C4-2B (cell line): Measurements from ENCODE around the gene MYPN.
"Not testable (repeated sequence)": the region's sequence is repeated elsewhere in the genome, so short reads cannot be mapped to it uniquely, and the experiment has no call there.

Experiments used
- H3K27ac ChIP-seq: fragments of 450-650 bp; 2 replicates; pipeline ENCODE4 v1.5.1; 2017
- ZFX ChIP-seq: fragments of 450-650 bp; IDR thresholded peaks from 2 replicates; pipeline ENCODE4 v1.6.1; 2017
- TF ChIP-seq, protein P1 (sequence below): fragments of 450-650 bp; conservative IDR thresholded peaks from 2 replicates; pipeline ENCODE4 v1.5.1; 2017; ENCODE audit warnings: mild to moderate bottlenecking

Gene MYPN

DNA sequence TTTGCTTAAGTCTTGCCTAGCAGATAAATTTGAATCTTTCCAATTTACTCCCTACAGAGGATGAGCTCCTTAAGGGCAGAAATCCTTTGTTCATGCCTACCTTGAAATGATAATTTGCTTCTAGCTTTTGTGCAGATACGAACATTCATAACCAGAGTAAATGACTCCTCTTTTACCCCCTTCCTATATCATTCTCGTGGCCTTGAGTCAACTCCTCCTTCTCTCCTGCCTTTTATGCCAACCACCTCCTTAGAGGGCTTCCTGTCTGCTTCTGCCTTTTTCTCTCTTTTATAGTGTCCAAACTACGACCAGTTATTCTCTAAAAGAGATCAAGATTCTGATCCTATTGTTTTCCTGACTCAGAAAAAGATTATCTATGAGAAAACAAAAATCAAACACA is 36.4 kb downstream of the MYPN start:
- TF ChIP-seq ZFX, result no peak
- TF ChIP-seq, protein P1, sequence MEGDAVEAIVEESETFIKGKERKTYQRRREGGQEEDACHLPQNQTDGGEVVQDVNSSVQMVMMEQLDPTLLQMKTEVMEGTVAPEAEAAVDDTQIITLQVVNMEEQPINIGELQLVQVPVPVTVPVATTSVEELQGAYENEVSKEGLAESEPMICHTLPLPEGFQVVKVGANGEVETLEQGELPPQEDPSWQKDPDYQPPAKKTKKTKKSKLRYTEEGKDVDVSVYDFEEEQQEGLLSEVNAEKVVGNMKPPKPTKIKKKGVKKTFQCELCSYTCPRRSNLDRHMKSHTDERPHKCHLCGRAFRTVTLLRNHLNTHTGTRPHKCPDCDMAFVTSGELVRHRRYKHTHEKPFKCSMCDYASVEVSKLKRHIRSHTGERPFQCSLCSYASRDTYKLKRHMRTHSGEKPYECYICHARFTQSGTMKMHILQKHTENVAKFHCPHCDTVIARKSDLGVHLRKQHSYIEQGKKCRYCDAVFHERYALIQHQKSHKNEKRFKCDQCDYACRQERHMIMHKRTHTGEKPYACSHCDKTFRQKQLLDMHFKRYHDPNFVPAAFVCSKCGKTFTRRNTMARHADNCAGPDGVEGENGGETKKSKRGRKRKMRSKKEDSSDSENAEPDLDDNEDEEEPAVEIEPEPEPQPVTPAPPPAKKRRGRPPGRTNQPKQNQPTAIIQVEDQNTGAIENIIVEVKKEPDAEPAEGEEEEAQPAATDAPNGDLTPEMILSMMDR, result no peak
- H3K27ac ChIP-seq, result no peak overlapping the region

DNA sequence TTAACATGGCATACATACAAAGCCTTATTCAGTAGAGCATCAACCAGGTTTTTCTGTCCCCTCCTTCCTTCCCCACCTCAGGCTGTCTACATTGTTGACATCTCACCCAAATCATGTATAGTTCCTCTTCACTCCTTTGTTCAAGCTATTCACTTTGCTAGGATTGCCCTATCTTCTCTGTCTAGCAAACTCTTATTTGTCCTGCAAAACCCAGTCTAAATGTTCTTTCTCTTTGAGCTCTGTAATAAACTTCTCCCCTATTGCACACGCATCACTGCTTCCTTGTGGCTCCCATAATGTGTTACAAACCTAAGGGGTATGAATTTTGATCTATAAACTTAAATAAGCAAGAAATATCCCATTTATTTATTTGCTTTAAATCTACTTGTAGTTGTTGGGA is 36.8 kb downstream of the MYPN start:
- no peak overlapping the region for H3K27ac ChIP-seq
- TF ChIP-seq ZFX, result no peak
- TF ChIP-seq, protein P1, result no peak

DNA sequence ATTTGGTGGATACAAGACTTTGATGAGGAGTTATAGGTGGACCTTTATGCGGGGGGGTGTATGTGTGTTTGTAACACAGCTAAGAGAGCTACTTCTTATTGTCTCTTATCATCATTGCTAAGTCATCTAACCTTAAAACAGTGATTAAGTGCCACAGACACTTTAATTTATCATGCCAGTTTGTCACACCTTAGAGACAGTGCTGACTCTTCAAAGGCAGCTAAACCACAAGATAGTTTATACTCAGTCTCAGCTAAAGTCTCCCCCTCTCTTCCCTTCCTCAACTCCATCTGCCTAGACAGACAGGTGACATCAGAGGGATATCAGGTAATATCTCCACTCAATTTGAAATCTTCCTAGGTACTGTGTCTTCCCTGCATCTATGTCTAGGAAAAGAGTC is 42.2 kb downstream of the MYPN start:
- TF ChIP-seq, protein P1, result no peak
- no peak for TF ChIP-seq ZFX
- no peak overlapping the region for H3K27ac ChIP-seq

DNA sequence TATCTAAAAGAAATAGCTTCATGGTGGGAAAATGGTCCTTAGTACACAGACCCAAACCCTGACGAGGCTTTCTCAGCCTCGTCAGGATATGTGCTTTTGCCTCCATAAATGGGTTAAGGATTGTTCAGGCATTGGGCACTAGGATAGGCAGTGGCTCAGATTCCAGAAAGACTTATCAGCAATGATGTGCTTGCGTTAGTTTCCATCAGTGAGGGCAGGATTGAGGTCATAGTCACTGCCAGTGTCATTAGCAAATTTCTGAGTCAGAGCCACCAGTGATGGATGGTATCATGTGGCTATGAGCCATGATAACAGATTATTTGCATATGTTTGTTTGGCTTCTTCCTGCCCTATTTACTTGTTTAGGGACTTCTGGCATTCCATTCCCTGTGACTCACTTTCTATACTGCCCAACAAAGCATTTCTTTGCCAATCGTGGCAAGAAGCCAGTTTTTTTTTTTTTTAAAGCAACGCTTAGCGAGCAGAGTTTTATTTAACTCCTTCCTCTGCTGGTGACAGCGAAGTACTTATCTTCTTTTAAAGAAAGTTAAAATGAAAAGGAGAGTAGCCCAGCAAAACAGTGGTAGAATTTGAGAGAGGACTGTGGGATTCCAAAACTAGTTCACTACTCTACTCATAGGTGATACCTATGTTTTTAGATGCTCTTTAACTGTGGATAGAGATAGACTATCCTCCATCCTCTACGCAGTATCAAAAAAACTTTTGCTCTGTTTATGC is 44.4 kb downstream of the MYPN start:
- no peak overlapping the region for H3K27ac ChIP-seq
- no peak for TF ChIP-seq ZFX
- TF ChIP-seq, protein P1, result 0 out of 2 replicates have a peak, but pooled peaks have one; percentile 15

DNA sequence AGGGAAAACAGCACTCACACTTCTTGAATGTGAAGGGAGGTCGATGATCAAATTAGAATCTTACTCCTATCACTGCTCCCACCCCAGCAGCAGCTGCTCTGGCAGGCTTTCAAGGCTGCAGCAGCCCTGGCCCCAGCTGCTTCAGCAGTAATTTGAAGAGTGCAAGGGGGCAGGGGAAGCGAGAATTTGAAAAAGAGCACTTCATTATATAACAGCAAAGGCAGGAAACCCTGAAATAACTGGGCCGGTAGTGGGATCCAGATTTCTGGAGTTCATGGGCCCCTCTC is 44.9 kb downstream of the MYPN start:
- no peak for TF ChIP-seq ZFX
- TF ChIP-seq, protein P1, result no peak
- no peak overlapping the region for H3K27ac ChIP-seq

DNA sequence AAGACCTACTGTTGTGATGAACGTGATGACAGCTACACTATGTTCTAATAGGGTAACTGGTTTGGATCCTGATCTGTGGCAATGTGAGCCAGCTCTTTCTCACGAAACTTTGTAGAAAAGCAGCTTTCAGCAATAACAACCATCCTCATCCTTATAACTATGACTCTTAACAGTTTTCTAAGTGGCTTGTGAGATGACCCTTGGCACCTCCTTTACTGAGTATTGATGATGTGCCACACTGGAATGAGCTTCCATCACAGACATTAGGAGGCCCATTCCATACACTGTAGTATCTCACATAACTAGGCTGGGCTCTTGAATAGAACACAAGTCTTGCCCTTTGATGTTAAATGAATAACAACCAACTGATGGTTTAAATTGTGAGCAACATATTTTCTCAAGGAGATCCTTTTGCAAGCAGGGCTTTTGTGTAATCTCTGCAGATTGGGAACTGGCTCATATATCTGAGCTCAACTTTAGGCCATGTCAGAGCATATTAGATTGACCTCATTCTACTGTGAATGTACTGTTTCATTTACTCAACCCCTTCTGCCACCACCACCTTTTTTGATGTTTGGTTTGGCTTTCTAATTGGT is 46.4 kb downstream of the MYPN start:
- TF ChIP-seq ZFX, result no peak
- TF ChIP-seq, protein P1, result no peak
- no peak overlapping the region for H3K27ac ChIP-seq

DNA sequence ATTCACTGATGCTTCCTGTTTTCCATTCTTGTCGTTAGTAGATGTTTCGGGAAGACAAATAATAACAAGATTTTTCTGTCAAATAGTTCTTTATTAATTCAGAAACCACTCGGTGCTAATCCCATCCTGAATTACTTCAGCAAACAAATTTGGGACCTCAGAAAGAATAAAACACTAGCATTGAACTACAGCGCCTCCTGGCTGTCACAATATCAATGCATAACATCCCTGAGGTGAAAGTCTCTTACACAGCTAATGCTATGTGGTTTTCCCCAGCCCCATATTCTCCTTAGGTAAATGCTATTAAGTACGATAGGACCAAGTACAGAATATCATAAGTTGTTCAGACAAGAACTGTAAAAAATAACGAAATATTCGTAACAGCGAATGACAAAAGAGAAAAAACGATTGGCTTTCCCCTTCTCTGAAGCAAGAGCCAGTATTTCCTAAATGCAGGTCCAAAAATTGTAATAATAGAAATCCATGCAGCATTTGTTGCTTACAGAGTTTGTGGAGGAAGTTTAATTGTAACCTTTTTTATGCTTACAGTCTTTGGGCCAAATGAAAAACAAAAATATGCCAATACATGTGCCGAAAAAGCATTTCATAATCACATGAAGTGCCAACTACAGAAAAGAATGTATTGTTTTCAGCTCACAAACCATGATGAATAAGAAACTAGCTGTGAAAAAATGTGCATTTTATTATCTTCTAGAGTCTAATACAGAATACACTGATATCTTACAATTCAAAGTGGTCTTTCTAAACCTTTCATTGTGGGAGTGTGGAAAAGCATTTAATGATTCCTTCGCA is 47.3 kb downstream of the MYPN start:
- no peak overlapping the region for H3K27ac ChIP-seq
- TF ChIP-seq ZFX, result no peak
- TF ChIP-seq, protein P1, result peak; percentile 94

DNA sequence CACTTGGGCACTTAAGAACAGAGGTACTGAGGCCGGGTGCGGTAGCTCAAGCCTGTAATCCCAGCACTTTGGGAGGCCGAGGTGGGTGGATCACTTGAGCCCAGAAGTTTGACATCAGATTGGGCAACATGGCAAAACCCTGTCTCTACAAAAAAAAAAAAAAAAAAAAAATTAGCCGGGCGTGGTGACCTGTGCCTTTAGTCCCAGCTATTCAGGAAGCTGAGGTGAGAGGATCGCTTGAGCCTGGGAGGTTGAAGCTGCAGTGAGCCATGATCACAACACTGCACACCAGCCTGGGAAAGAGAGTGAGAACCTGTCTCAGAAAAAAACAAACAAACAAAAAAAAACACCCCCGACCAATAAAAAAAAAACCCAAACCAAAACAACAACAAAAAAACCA is 48.2 kb downstream of the MYPN start:
- not testable (repeated sequence) for H3K27ac ChIP-seq
